PFSK-1 (cell line): Measurements from ENCODE around the gene PWWP2B.

ENCODE experiments used
- POLR2AphosphoS5 ChIP-seq: IDR thresholded peaks from 2 replicates; pipeline ENCODE4 v1.6.1; 2012; ENCODE audit warnings: low read depth, mild to moderate bottlenecking, control low read depth, low read length, moderate library complexity
- REST ChIP-seq, 2 experiments: IDR thresholded peaks; 2 replicates each; pipeline versions ENCODE4 v1.6.1 to v1.8.0; 2011 to 2012; ENCODE audit warnings: low read depth in 2 of 2, low read length in 2 of 2, control low read depth in 1 of 2, inconsistent platforms in 1 of 2, mild to moderate bottlenecking in 1 of 2, moderate library complexity in 1 of 2; ENCODE audit not compliant: insufficient read depth in 1 of 2
- SIN3A ChIP-seq: IDR thresholded peaks from 2 replicates; pipeline ENCODE4 v1.6.1; 2012; ENCODE audit warnings: mild to moderate bottlenecking, low read length, moderate library complexity, borderline replicate concordance; ENCODE audit not compliant: insufficient read depth
- TAF1 ChIP-seq: IDR thresholded peaks from 2 replicates; pipeline ENCODE4 v1.6.1; 2012; ENCODE audit warnings: low read length, control low read depth, borderline replicate concordance; ENCODE audit not compliant: insufficient read depth

- TF ChIP-seq POLR2AphosphoS5 = no peak
- TF ChIP-seq SIN3A = no peak
- TF ChIP-seq REST (IDR thresholded peaks at IDR 0.05; ENCODE audit: insufficient read depth in 1 of 2, low read depth in 2 of 2, low read length in 2 of 2) = no peak
- no peak for TF ChIP-seq TAF1
These were observed 3.6 kb downstream of the PWWP2B start for GRCh38 chr10:132400547-132401151.
